Measurements from ENCODE around the gene DMAP1.

DMAP1 gene

GRCh38 chr1:44265656-44266358 is 52.5 kb downstream of the DMAP1 start:
- in situ Hi-C loops (cut with MboI; ENCODE audit: low sequenced_read_pairs, unreplicated experiment): no loop called here
- DNase-seq (ENCODE audit: low spot score): no peak
- TF ChIP-seq, protein P1, sequence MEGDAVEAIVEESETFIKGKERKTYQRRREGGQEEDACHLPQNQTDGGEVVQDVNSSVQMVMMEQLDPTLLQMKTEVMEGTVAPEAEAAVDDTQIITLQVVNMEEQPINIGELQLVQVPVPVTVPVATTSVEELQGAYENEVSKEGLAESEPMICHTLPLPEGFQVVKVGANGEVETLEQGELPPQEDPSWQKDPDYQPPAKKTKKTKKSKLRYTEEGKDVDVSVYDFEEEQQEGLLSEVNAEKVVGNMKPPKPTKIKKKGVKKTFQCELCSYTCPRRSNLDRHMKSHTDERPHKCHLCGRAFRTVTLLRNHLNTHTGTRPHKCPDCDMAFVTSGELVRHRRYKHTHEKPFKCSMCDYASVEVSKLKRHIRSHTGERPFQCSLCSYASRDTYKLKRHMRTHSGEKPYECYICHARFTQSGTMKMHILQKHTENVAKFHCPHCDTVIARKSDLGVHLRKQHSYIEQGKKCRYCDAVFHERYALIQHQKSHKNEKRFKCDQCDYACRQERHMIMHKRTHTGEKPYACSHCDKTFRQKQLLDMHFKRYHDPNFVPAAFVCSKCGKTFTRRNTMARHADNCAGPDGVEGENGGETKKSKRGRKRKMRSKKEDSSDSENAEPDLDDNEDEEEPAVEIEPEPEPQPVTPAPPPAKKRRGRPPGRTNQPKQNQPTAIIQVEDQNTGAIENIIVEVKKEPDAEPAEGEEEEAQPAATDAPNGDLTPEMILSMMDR (IDR thresholded peaks at IDR 0.05; ENCODE audit: borderline replicate concordance, control extremely low read depth, extremely low read depth, insufficient read depth, missing control alignments): no peak

DNA sequence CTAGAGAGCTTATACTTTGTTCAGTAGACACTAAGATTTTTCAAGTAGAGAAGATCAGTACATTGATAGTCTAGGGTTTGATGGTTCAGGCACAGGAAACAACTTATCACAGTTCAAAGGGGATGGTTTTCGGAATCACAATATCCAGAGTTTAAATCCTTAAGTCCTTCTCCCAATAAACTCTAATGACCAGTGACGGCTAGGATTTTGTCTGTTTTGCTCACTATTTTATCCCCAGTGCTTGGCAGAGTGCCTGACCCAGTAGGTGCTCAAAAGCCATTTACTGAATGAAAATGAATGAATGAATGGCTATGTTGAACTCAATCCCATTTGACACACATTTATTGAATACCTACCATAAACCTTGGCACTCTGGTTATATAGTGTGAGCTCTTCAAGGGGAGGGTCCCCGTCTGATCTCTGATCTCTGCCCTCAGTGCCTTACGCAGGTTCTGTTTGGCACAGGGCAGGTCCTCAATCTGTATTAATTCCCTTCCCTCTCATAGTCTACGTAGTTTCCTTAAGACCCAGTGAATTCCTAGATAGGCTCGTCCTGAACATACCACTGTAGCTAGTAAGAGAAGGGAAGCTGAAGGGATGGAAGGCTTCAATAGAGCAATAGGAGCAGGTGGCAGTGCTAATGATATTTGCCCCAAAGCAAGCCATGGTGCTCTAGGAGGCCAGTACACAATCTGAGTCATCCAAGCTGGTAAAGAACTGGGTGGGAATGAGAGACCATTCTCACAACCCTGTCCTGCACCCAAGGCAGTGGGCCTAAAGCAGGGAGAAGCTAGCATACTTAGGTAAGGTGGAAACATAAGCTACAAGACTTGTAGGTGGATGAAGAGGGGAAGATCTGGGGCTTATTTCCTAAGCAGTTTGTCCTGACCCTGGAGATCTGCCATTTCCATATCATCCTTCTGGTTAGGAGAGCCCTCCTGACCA is 53.4 kb downstream of the DMAP1 start:
- TF ChIP-seq, protein P1 (IDR thresholded peaks at IDR 0.05; ENCODE audit: borderline replicate concordance, control extremely low read depth, extremely low read depth, insufficient read depth, missing control alignments): no peak
- in situ Hi-C loops (cut with MboI; ENCODE audit: low sequenced_read_pairs, unreplicated experiment): no loop called here
- DNase-seq (ENCODE audit: low spot score): no peak

DNA sequence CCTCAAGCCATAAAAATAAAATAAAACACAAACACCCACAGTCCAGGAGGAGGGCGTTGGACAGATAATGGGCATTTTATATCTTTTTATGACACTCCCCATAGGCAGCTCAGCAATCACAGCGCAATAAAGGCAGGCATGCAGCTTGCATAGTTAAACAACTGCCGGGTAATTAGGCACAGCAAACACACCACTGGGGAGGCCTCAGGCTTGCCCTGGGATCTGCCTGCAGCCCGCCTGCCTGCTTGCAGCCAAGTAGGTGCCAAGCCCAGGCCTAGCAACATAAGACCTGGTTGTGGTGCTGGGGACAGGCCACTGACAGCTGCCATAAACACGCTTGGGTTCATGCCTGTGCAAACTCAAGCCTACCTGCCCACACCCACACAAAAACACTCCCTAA is 54.2 kb downstream of the DMAP1 start:
- no peak for DNase-seq (ENCODE audit: low spot score)
- TF ChIP-seq, protein P1 (IDR thresholded peaks at IDR 0.05; ENCODE audit: borderline replicate concordance, control extremely low read depth, extremely low read depth, insufficient read depth, missing control alignments): no peak
- in situ Hi-C loops (cut with MboI; ENCODE audit: low sequenced_read_pairs, unreplicated experiment): no loop called here

GRCh38 chr1:44268054-44268453 is 54.8 kb downstream of the DMAP1 start:
- TF ChIP-seq, protein P1 (IDR thresholded peaks at IDR 0.05; ENCODE audit: borderline replicate concordance, control extremely low read depth, extremely low read depth, insufficient read depth, missing control alignments): no peak
- DNase-seq (ENCODE audit: low spot score): no peak
- in situ Hi-C loops (cut with MboI; ENCODE audit: low sequenced_read_pairs, unreplicated experiment): no loop called here
